DLD1 (cell line): ENCODE results near the gene MTX2.
"Not testable (repeated sequence)": the region's sequence is repeated elsewhere in the genome, so short reads cannot be mapped to it uniquely, and the experiment has no call there.

Experiments used
- in situ Hi-C: cut with HindIII; loops from 2 replicates; pipeline ENCODE4 v1.10.0; 2017; ENCODE audit warnings: low sequenced_read_pairs

The MTX2 gene

GRCh38 chr2:176370467-176371171, 101.4 kb downstream of the MTX2 start:
- in situ Hi-C loops: no loop called here

DNA sequence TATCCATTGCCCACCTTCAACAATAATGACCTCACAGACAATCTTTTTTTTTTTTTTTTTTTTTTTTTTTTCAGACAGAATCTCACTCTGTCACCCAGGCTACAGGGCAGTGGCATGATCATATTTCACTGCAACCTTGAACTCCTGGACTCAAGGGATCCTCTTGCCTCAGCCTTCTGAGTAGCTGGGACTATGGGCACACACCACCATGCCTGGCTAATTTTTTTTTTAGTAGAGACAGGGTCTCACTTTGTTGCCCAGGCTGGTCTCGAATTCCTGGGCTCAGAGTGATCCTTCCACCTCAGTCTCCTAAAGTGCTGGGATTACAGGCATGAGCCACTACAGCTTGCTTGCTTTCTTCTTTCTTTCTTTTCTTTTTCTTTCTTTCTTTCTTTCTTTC, 103.9 kb downstream of the MTX2 start:
- in situ Hi-C loops: not testable (repeated sequence)

DNA sequence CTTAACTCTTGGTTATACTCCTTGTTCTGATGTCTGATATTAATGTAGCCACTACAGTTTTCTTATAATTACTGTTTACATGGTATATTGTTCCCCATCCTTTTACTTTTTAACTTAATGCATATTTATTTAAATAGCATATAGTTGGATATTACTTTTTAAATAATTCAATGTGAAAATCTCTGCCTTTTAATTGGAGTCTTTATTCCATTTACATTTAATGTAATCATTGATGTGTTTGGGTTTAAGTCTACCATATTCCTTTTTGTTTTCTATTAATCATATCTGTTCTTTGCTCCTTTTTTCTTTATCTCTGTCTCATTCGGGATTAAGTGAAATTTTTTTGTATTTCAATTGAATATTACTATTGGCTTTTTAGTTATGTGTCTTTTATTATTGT, 109.1 kb downstream of the MTX2 start:
- in situ Hi-C loops: no loop called here

- in situ Hi-C loops: no loop called here
These were observed 111.1 kb downstream of the MTX2 start for GRCh38 chr2:176380341-176380740.

DNA sequence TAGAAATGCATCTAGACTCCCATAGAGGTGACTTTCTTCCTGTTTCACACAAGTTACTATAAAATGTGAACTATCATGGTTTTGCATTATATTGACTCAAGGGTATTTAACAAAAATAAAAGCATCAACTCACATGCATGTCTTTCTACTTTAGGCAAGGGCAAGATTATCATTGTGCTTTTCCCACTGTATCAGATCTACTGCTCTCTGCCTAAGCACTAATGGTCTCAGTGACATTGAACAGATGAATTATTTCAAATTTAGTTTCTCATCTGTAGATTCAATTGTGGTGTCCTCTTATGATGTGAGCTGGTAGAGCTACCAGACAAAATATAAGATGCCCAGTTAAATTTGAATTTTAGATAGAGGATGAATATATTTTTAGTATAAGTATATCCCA, 113.9 kb downstream of the MTX2 start:
- in situ Hi-C loops: no loop called here

GRCh38 chr2:176383836-176384442, 114.7 kb downstream of the MTX2 start:
- in situ Hi-C loops: no loop called here

- in situ Hi-C loops: no loop called here
These were observed 116.0 kb downstream of the MTX2 start for GRCh38 chr2:176385219-176385759.

GRCh38 chr2:176385838-176386237, 116.6 kb downstream of the MTX2 start:
- in situ Hi-C loops: no loop called here
